Retina (tissue), 1 donor: Measurements from ENCODE around the gene ZNF708.
"Not testable (repeated sequence)": the region's sequence is repeated elsewhere in the genome, so short reads cannot be mapped to it uniquely, and the experiment has no call there.

Source experiments
- DNase-seq: peaks from one replicate; pipeline ENCODE4 v3.0.0-alpha.2; 2016

The ZNF708 gene

DNA sequence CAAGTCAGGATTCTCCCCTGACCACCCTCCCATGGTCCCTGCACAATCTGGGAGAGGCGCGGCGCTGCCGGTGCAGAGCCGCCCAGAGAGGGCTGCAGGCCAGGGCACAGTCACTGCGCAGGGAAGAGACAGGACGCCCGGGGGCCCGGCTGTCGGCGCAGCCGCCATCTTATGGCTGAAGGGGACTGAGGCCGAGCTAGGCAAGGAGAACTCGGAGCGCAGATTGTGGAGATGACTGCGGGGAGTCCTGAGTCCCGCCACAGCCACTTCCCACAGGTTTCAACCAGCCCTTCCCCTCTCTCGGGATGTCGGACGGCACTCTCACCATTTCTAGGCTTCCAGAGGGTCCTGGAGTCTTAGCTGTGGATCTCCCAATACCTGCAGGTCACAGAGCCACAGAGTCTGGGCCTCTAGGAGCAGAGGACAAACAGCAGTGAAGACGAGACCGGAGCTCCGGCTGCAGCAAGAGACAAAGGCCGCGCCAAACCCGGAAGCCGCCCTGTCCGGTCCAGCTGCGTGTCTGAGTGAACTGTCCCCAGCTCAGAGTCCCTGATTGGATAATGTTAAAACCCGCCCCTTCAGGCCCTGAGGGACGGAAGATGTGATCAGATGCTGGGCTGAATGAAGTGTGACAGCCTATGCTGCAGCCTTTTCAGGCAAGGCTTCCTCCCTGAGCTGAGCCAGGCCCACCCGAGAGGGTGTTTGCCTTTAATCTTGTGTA lies at the start of gene ZNF708:
Gene ZNF708 (minus strand): TSS at position 526 of the 721 bp plus-strand sequence. CDS start 198 bp downstream, at position 328.
- DNase-seq: peak; percentile 95

DNA sequence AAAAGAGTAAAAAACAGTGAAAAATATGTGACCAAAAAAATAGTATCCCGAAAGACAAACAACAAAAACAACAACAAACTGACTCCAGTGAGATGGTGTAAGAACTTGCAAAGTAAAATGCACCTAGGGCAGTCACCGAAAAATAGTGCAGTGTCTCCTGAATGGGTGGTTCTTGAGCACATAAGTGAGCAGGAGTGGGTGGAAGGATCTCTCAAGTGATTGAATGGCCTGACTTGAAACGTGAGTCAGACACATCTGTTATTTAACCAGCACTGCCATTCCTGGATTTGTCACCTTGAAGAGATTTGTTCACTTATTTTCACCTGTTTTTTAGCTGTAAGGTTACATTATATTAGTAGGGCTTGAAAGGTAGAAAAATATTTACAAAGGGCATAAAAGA lies 33.1 kb upstream of the ZNF708 start:
- no peak for DNase-seq

DNA sequence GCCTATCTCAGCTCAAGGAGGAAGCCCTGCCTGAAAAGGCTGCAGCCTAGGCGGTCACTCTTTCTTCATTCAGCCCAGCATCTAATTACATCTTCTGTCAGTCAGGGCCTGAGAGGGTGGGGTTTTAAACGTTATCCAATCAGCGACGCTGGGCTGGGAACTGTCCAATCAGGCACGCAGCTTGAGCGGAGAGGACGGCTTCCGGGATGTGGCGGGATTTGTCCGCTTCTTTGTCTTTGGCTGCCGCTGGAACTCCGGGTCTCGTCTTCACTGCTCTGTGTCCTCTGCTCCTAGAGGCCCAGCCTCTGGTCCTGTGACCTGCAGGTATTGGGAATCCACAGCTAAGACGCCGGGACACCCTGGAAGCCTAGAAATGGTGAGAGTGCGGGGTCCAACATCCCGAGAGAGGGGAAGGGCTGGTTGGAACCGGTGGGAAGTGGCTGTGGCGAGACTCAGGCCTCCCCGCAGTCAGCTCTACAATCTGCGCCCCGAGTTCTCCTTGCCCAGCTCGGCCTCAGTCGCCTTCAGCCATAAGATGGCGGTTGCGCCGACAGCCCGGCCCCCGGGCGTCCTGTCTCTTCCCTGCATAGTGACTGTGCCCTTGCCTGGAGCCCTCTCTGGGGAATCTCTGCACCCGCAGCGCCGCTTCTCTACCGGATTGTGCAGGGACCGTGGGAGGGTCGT lies 29.7 kb upstream of the ZNF708 start, which contains the start of gene ZNF738:
Gene ZNF738 (plus strand): TSS at position 233 of the 684 bp plus-strand sequence. CDS start 141 bp downstream, at position 374.
- peak; percentile 95 for DNase-seq

DNA sequence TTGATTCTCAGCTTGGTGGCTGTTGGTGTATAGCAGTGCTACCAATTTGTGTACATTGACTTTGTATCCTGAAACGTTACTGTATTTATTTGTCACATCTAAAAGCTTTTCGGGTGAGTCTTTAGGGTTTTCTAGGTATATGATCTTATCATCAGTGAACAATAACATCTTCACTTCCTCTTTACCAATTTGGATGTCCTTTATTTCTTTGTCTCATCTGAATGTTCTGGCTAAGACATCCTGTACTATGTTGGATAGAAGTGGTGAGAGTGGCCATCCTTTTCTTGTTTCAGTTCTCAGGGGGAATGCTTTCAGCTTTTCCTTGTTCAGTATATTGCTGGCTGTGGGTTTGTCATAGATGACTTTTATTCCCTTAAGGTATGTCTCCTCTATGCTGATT lies 23.6 kb upstream of the ZNF708 start:
- DNase-seq: no peak

DNA sequence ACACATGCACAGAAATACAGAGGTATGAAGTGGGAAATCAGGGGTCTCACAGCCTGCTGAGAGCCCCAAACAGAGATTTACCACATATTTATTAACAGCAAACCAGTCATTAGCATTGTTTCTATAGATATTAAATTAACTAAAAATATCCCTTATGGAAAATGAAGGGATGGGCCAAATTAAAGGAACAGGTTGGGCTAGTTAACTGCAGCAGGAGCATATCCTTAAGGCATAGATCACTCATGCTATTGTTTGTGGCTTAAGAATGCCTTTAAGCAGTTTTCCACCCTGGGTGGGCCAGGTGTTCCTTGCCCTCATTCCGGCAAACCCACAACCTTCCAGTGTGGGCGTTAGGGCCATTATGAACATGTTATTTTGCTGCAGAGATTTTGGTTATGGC lies 15.6 kb upstream of the ZNF708 start:
- not testable (repeated sequence) for DNase-seq

DNA sequence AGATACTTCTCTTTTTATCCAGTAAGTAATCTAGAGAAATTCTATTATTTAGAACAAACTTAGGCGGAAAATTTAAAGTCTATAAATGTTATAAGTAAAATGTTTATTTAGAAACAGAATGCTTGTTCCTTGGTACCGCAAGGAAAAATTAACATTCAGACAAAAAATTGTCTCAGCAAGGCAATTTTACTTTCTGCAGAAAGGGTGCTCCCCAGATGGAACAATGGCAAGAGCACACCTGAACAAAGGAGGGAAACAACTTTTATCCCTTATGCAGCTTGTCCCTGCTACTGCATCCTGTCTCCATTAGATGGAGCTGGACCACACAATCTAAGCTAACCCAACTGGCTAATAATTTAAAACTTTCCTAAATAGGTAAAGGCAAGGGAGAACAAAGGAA lies 6.5 kb upstream of the ZNF708 start:
- DNase-seq: no peak

DNA sequence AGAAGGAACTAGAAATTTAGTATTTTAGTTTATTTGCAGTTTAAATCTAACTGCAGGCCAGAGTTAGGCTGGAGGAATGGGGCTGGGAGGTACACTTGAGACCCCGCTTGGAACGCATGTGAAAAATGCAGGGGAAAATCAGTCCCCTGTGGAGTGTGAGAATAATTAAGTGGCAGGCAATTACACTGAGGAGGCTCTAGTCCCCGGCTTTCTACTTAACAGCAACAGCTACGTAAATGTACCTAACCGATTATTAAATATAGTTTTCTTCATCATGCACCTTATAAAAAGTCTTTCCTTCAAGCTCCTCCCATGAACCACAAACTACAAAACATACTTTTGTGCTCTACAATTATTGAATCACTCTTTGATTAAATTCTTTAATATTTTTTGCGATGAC lies 804 bp downstream of the ZNF708 start:
- DNase-seq: no peak

DNA sequence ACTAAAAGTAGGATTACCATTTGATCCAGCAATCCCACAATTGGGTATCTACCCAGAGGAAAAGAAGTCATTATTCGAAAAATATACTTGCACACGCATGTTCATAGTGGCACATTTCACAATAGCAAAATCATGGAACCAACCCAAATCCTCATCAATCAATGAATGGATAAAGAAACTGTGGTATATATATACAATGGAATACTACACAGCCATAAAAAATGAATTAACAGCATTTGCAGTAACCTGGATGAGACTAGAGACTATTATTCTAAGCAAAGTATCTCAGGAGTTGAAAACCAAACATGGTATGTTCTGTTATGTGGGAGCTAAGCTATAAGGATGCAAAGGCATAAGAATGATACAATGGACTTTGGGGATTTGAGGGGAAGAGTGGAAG lies 3.0 kb downstream of the ZNF708 start:
- DNase-seq: no peak

DNA sequence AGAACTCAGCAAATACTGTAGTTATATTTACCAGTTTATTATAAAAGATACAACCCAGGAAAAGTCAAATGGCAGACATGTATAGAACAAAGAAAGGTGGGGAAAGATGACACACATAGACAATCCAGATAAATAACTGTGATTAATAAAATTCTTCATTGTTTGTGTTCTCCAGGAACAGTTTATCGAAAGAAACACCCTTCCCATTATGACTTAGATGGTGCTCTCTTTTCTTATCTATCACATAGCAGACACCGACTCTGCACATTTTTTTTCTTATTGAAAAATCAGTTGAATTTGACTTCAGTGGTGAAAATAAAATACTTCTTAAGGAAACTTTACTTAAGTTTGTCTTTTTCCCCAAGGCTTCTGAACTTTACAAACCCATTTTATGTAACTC lies 6.2 kb downstream of the ZNF708 start:
- DNase-seq: no peak

DNA sequence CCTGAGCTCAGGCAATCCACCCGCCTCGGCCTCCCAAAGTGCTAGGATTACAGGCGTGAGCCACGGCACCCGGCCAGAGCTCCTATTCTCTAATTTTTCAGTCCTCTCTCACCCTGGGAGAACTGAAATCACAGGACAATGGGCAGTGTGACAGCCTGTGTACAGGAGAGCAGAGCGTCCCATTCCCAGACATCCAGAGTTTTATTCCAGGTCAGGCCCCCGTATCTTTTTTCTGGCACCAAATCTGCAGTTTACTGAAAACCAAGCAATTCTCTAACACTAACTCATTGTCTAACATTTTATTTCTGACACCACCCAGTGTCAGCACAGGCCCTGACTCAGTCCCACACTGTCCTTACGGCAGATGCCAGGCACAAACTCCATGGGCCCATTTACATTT lies 6.7 kb downstream of the ZNF708 start:
- DNase-seq: no peak

DNA sequence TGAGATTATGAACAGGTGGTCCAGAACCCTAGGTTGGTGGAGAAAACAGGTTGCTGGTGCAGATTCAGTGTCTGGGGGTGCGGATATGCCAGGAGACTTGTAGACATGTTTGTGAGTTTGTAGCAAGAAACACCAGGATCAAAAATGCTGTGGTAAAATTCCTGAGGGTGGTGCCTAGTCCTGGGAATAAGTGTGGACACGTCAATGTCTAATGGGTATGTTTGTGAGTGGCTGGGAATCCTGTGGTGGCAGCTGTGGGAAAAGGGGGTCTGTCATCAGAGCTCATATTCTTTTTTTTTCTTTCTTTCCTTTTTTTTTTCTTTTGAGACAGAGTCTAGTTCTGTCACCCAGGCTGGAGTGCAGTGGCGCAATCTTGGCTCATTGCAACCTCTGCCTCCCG lies 7.2 kb downstream of the ZNF708 start:
- DNase-seq: no peak

DNA sequence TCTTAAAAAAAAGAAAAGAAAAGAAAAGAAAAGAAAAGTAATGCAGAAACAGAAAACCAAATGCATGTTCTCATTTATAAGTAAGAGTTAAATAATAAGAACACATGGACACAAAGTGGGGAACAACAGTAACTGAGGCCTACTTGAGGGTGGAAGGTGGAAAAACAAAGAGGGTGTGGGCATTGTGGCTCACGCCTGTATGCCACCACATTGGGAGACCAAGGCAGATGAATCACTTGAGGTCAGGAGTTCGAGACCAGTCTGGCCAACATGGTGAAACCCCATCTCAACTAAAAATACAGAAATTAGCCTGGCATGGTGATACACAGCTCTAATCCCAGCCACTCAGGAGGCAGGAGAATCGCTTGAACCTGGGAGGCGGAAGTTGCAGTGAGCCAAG lies 8.1 kb downstream of the ZNF708 start:
- no peak for DNase-seq

DNA sequence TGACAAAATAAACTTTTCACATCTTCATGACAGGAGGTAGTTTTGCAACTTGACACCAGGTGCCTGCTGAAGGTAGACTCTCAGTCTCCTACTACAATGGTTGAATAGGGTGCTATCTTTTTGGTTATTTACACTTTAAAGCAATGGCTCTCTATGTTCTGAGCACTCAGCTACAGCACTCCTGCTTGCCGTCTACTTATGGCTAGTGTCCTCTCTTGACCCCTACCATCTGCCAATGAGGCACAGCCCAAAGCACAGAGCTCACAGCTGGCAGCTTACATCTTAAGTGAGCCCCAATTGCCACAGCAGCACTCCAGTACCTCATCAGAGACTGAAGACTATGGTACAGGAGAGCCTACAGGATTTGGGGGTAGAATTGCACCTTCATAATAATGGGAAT lies 11.4 kb downstream of the ZNF708 start:
- no peak for DNase-seq

DNA sequence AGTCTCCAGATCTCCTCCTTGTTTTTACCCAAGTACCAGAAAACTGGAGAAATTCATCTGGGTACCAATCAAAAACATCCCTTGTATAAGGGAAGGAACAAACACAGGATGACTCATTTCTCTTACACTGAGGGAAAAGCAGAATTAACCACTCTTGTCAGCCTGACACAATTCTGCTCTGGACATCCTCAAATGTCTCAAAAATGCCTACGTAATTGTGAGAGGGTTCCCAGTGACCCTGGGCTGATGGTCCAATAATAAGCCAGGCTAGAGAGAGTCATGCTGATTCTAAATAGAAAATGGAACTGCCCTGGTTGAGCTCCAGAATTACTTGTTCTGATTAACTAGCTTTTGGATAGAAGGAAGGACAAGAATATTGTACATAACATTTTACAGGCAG lies 14.5 kb downstream of the ZNF708 start:
- no peak for DNase-seq

DNA sequence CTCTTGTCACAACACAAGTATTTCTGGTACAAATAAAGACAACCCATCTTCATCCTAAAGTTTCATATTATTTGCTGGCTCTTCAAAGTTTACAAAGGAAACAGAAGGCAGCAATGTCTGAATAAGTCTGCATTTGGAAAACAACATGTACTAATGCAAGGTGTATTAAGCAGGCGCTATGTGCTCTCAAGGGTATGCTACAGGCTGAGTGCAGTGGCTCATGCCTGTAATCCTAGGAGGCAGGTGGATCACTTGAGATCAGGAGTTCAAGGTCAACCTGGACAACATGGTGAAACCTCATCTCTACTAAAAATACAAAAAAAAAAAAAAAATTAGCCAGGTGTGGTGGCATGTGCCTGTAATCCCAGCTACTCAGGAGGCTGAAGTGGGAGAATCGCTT lies 16.4 kb downstream of the ZNF708 start:
- not testable (repeated sequence) for DNase-seq

DNA sequence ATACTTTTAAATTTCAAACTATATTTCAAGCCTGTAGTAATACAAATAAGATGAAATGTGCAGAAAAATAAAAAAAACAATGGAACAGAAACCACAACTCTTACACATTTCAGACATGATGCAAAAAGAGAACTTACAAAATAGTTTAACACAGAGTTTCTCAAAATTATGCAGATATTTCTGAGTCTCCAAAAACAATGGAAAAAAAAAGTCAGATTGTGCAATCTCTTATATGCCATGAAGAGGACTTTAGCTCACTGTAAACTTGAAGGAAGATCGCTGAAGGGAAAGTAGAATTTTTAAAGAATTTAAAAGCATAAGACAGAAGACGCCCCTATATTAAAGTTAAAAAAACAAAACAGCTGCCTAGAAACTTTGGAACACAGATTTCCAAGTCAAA lies 20.4 kb downstream of the ZNF708 start:
- no peak for DNase-seq

DNA sequence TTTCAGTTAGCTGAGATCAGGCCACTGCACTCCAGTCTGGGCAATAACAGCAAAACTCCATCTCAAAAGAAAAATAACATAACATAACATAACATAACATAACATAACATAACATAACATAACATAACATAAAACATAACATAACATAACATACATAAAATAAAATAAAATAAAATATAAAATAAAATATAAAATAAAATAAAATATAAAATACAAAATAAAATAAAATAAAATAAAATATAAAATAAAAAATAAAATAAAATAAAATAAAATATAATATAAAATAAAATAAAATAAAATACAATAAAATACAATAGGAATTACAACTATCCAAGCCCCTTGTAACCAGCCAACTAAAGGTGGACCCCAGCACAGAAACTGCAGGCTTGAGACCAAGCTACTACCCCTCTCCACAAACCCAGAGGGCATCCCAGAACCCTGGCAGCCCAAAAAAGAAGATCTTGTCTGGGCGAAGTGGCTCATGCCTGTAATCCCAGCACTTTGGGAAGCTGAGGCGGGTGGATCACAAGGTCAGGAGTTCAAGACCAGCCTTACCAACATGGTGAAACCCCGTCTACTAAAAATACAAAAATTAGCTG lies 22.2 kb downstream of the ZNF708 start:
- DNase-seq: not testable (repeated sequence)

DNA sequence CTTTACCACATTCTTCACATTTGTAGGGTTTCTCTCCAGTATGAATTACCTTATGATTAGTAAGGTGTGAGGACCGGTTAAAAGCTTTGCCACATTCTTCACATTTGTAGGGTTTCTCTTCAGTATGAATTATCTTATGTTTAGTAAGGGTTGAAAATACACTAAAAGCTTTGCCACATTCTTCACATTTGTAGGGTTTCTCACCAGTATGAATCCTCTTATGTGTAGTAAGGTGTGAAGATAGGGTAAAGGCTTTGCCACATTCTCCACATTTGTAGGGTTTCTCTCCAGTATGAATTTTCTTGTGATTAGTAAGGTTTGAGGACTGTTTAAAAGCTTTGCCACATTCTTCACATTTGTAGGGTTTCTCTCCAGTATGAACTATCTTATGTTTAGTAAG lies 35.4 kb downstream of the ZNF708 start:
- not testable (repeated sequence) for DNase-seq

DNA sequence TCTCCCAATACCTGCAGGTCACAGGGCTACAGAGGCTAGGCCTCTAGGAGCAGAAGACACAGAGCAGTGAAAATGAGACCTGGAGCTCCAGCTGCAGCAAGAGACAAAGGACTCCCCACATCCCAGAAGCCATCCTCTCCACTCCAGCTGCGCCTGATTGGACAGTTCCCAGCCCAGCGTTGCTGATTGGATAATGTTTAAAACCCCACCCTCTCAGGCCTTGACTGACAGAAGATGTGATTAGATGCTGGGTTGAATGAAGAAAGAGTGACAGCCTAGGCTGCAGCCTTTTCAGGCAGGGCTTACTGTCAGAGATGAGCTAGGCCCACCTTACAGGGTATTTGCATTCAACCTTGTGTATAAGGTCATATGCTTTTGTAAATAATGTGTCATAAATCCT lies 59.4 kb downstream of the ZNF708 start:
- no peak for DNase-seq

DNA sequence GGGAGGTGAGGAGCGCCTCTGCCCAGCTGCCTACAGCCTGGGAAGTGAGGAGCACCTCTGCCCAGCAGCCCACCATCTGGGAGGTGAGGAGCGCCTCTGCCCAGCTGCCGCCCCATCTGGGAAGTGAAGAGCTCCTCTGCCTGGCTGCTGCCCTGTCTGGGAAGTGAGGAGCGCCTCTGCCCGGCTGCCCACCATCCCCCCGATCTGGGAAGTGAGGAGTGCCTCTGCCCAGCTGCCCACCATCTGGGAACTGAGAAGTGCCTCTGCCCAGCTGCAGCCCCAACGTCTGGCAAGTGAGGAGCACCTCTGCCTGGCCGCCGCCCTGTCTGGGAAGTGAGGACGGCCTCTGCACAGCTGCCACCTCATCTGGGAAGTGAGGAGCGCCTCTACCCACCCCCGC lies 64.3 kb downstream of the ZNF708 start:
- no peak for DNase-seq

DNA sequence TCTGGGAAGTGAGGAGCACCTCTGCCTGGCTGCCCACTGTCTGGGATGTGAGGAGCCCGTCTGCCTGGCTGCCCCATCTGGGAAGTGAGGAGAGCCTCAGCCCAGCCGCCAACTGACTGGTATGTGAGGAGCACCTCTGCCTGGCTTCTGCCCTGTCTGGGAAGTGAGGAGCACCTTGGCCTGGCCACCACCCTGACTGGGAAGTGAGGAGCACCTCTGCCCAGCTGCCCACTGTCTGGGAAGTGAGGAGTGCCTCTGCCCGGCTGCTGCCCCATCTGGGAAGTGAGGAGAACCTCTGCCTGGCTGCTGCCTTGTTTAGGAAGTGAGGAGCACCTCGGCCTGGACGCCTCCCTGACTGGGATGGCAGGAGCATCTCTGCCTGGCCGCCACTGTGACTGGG lies 64.8 kb downstream of the ZNF708 start:
- no peak for DNase-seq

DNA sequence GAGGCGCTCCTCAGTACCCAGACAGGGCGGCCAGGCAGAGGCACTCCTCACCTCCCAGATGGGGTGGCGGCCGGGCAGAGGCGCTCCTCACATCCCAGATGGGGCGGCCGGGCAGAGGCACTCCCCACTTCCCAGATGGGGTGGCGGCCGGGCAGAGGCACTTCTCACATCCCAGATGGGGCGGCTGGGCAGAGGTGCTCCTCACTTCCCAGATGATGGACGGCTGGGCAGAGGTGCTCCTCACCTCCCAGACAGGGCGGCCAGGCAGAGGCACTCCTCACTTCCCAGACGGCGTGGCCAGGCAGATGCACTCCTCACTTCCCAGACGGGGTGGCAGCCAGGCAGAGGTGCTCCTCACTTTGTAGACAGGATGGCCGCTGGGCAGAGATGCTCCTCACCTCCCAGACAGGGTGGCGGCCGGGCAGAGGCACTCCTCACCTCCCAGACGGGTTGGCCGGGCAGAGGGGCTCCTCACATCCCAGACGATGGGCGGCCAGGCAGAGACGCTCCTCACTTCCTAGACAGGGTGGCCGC lies 68.3 kb downstream of the ZNF708 start:
- not testable (repeated sequence) for DNase-seq

DNA sequence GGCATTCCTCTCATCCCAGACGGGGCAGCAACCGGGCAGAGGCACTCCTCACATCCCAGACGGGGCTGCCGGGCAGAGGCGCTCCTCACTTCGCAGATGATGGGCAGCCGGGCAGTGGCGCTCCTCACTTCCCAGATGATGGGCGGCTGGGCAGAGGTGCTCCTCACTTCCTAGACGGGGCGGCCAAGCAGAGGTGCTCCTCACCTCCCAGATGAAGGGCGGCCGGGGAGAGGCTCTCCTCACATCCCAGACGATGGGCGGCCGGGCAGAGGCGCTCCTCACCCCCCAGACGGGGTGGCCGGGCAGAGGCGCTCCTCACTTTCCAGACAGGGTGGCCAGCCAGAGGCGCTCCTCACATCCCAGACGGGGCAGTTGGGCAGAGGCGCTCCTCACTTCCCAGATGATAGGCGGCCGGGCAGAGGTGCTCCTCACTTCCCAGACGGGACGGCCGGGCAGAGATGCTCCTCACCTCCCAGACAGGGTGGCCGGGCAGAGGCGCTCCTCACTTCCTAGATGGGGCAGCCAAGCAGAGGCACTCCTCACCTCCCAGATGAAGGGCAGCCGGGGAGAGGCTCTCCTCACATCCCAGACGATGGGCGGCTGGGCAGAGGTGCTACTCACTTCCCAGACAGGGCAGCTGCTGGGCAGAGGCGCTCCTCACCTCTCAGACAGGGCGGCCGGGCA lies 68.9 kb downstream of the ZNF708 start:
- DNase-seq: no peak
